Astrocyte (in vitro differentiated cells and primary cell): ENCODE results near the gene IL18RAP. TPM values are rescaled to one million over a fixed set of nuclear protein-coding genes. Genes with fewer than 3 reads are reported as not detected.

Experiments used
- DNase-seq: peaks from one replicate; pipeline ENCODE4 v3.0.0-alpha.2; 2010; ENCODE audit warnings: low read depth
- FAIRE-seq: peaks from 2 replicates; lab custom pipeline; 2011; peaks lifted over from hg19 to GRCh38; lab: Jason Lieb, UNC
- H2AFZ ChIP-seq: 2 replicates; pipeline ENCODE4 v1.6.0; 2012; ENCODE audit warnings: low read depth, low read length, inconsistent platforms
- H3K27ac ChIP-seq: 2 replicates; pipeline ENCODE4 v1.5.1; 2011; ENCODE audit warnings: low read depth, low read length, inconsistent platforms
- H3K27me3 ChIP-seq: 2 replicates; pipeline ENCODE4 v1.6.0; 2011; ENCODE audit warnings: low read length, inconsistent platforms; ENCODE audit not compliant: insufficient read depth
- H3K36me3 ChIP-seq: 2 replicates; pipeline ENCODE4 v1.5.1; 2011; ENCODE audit warnings: low read length, inconsistent platforms; ENCODE audit not compliant: insufficient read depth
- H3K4me1 ChIP-seq: 2 replicates; pipeline ENCODE4 v1.5.1; 2011; ENCODE audit warnings: low read length, inconsistent platforms; ENCODE audit not compliant: insufficient read depth
- H3K4me2 ChIP-seq: 2 replicates; pipeline ENCODE4 v1.6.0; 2012; ENCODE audit warnings: low read length, inconsistent platforms
- H3K4me3 ChIP-seq: 2 replicates; pipeline ENCODE4 v1.5.1; 2011; ENCODE audit warnings: low read depth, mild to moderate bottlenecking, low read length, inconsistent platforms; ENCODE audit not compliant: insufficient read depth
- H3K79me2 ChIP-seq: 2 replicates; pipeline ENCODE4 v1.6.0; 2012; ENCODE audit warnings: mild to moderate bottlenecking, low read length, inconsistent platforms; ENCODE audit not compliant: insufficient read depth
- H3K9ac ChIP-seq: 2 replicates; pipeline ENCODE4 v1.6.0; 2012; ENCODE audit warnings: mild to moderate bottlenecking, low read length, inconsistent platforms
- H3K9me3 ChIP-seq: 2 replicates; pipeline ENCODE4 v1.5.1; 2012; ENCODE audit warnings: low read depth, mild to moderate bottlenecking, low read length, inconsistent platforms; ENCODE audit not compliant: insufficient read depth
- H4K20me1 ChIP-seq: 2 replicates; pipeline ENCODE4 v1.6.0; 2012; ENCODE audit warnings: low read length, inconsistent platforms; ENCODE audit not compliant: insufficient read depth
- H3K27ac Mint-ChIP-seq: one replicate; pipeline ENCODE4 v1.8.0; 2021; ENCODE audit warnings: mild to moderate bottlenecking, mixed read lengths; ENCODE audit not compliant: unreplicated experiment
- H3K27me3 Mint-ChIP-seq: one replicate; pipeline ENCODE4 v1.8.0; 2021; ENCODE audit warnings: low read depth, mixed read lengths; ENCODE audit not compliant: unreplicated experiment
- H3K36me3 Mint-ChIP-seq: one replicate; pipeline ENCODE4 v1.8.0; 2021; ENCODE audit warnings: low read depth, mixed read lengths; ENCODE audit not compliant: unreplicated experiment
- H3K4me1 Mint-ChIP-seq: one replicate; pipeline ENCODE4 v1.8.0; 2021; ENCODE audit warnings: low read depth, mixed read lengths; ENCODE audit not compliant: unreplicated experiment
- H3K4me3 Mint-ChIP-seq: one replicate; pipeline ENCODE4 v1.8.0; 2021; ENCODE audit warnings: mild to moderate bottlenecking, moderate library complexity, mixed read lengths; ENCODE audit not compliant: unreplicated experiment
- H3K9me3 Mint-ChIP-seq: one replicate; pipeline ENCODE4 v1.8.0; 2021; ENCODE audit warnings: mild to moderate bottlenecking, mixed read lengths; ENCODE audit not compliant: unreplicated experiment
- EZH2 ChIP-seq: IDR thresholded peaks from 2 replicates; pipeline ENCODE4 v1.6.1; 2012; ENCODE audit warnings: mild to moderate bottlenecking, low read length, inconsistent platforms; ENCODE audit not compliant: insufficient read depth
- total RNA-seq: library from RNA; stranded (reverse); gene quantifications from 2 replicates; pipeline ENCODE4 v1.2.1, GENCODE V29; 2021
- TF ChIP-seq, protein P1 (sequence below): IDR thresholded peaks from 2 replicates; pipeline ENCODE4 v1.5.1; 2011; ENCODE audit warnings: low read depth, mild to moderate bottlenecking, inconsistent platforms, low read length, moderate library complexity; ENCODE audit not compliant: insufficient read depth

IL18RAP gene
- total RNA-seq, 1 donor from 2014 or later: not detected

DNA sequence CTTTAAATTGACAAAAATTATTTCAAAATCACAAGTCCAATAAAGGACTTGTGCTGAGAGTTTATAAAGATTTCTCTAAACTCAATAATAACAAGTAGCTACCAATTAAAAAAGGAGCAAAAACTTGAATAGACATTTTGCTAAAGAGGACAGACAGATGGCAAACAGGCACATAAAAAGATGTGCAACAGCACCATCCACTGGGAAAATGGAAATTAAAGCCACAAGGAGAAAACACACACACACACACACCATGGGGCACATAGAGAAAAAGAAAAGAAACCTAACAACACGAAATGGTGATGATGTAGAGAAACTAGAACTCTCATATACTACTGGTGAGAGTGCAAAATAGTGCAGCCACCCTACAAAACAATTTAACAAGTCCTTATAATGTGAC is 37.5 kb downstream of the IL18RAP start:
- H3K36me3 ChIP-seq: no peaks in the 10 kb centered on the region
- H3K4me3 Mint-ChIP-seq: no peak overlapping the region

DNA sequence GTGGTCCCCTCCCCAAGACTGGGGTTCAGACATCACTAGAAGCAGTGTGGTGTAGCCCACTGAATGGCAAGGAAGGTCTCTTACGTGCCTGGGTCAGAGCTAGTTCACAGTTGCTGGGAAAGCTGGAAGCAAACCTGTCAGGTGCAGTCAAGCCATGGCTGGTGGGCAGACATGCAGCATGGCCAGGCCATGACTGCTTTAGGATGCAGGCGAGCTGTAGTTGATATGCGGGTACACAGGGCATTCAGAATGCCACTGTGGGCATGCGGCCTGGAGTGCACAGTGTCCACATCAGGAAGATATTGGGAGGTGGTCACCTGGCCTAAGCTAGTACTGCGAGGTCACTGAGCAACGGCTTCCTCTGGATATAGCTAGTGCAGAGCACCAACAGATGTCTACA is 38.2 kb downstream of the IL18RAP start:
- Mint-ChIP-seq H3K4me3 (no peak overlapping the region), H3K27ac (no peak overlapping the region), H3K27me3 (peaks cover 22% of the 10 kb centered on the region), H3K9me3 (no peaks in the 10 kb centered on the region), H3K36me3 (no peaks in the 10 kb centered on the region), H3K4me1 (no peaks in the 10 kb centered on the region)
- Histone ChIP-seq H4K20me1 (no peaks in the 10 kb centered on the region), H3K36me3 (no peaks in the 10 kb centered on the region), H3K4me1 (no peaks in the 10 kb centered on the region), H3K4me3 (no peak overlapping the region), H2AFZ (no peak overlapping the region), H3K9me3 (no peaks in the 10 kb centered on the region), H3K79me2 (no peaks in the 10 kb centered on the region), H3K27ac (no peak overlapping the region), H3K27me3 (peaks cover 9% of the 10 kb centered on the region), H3K9ac (no peak overlapping the region), H3K4me2 (no peak overlapping the region)
- TF ChIP-seq EZH2: no peak
- TF ChIP-seq, protein P1, sequence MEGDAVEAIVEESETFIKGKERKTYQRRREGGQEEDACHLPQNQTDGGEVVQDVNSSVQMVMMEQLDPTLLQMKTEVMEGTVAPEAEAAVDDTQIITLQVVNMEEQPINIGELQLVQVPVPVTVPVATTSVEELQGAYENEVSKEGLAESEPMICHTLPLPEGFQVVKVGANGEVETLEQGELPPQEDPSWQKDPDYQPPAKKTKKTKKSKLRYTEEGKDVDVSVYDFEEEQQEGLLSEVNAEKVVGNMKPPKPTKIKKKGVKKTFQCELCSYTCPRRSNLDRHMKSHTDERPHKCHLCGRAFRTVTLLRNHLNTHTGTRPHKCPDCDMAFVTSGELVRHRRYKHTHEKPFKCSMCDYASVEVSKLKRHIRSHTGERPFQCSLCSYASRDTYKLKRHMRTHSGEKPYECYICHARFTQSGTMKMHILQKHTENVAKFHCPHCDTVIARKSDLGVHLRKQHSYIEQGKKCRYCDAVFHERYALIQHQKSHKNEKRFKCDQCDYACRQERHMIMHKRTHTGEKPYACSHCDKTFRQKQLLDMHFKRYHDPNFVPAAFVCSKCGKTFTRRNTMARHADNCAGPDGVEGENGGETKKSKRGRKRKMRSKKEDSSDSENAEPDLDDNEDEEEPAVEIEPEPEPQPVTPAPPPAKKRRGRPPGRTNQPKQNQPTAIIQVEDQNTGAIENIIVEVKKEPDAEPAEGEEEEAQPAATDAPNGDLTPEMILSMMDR: no peak
- no peak for FAIRE-seq
- DNase-seq: no peak

More for the DNA sequence above, 37.5 kb downstream of the IL18RAP start:
- Mint-ChIP-seq H3K36me3 (no peaks in the 10 kb centered on the region), H3K27ac (no peak overlapping the region), H3K4me1 (no peaks in the 10 kb centered on the region), H3K9me3 (no peaks in the 10 kb centered on the region), H3K27me3 (peaks cover 22% of the 10 kb centered on the region)
- TF ChIP-seq EZH2: no peak
- TF ChIP-seq, protein P1: no peak
- Histone ChIP-seq H4K20me1 (no peaks in the 10 kb centered on the region), H3K27me3 (peaks cover 9% of the 10 kb centered on the region), H3K9me3 (no peaks in the 10 kb centered on the region), H3K9ac (no peak overlapping the region), H3K27ac (no peak overlapping the region), H3K79me2 (no peaks in the 10 kb centered on the region), H3K4me2 (no peak overlapping the region), H3K4me1 (no peaks in the 10 kb centered on the region), H3K4me3 (no peak overlapping the region), H2AFZ (no peak overlapping the region)
- DNase-seq (no peak), FAIRE-seq (no peak)

DNA sequence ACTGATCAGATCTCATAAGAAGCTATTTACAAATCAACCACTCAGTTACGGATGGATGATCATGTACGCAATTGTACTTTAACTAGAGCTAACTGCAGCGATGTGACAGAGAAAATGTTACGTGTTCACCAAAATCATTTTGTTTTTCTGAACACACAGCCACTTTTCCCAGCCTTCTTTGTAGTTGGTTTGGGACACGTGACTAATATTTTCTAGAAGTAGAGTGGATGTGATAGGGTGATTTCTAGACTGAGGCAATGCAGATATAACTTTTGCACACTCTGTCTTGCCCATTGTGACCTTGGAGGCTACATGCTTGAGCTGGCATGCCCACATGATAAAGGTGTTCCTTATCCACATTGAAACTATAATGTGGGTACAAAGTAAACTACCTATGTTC is 40.2 kb downstream of the IL18RAP start:
- Histone ChIP-seq H3K4me2 (no peak overlapping the region), H3K4me1 (no peaks in the 10 kb centered on the region), H4K20me1 (no peaks in the 10 kb centered on the region), H3K9ac (no peak overlapping the region), H3K27ac (no peak overlapping the region), H3K27me3 (peaks cover 12% of the 10 kb centered on the region), H3K9me3 (no peaks in the 10 kb centered on the region), H3K4me3 (no peak overlapping the region), H3K79me2 (no peaks in the 10 kb centered on the region), H2AFZ (no peak overlapping the region), H3K36me3 (no peaks in the 10 kb centered on the region)
- no peaks in the 10 kb centered on the region for H3K36me3 Mint-ChIP-seq
- TF ChIP-seq, protein P1: no peak
- TF ChIP-seq EZH2: no peak
- H3K27ac Mint-ChIP-seq: no peak overlapping the region
- no peak overlapping the region for H3K4me3 Mint-ChIP-seq
- FAIRE-seq (no peak), DNase-seq (no peak)
- peaks cover 22% of the 10 kb centered on the region for H3K27me3 Mint-ChIP-seq
- H3K9me3 Mint-ChIP-seq: peaks cover 2% of the 10 kb centered on the region
- no peaks in the 10 kb centered on the region for H3K4me1 Mint-ChIP-seq
